LNCaP clone FGC (cell line): ENCODE results near the gene UBE2E2.
A peak's percentile ranks its signal among the peaks of the same experiment; 100 is the strongest.

ENCODE experiments used
- DNase-seq: peaks from one replicate; pipeline ENCODE4 v3.0.0-alpha.2; 2011; ENCODE audit warnings: low read depth
- H3K4me3 ChIP-seq: 2 replicates; pipeline ENCODE4 v1.5.1; 2011; ENCODE audit warnings: mild to moderate bottlenecking, low read depth, low read length, control low read depth
- TF ChIP-seq, protein P1 (sequence below): IDR thresholded peaks from 2 replicates; pipeline ENCODE4 v1.5.1; 2012; ENCODE audit warnings: mild to moderate bottlenecking; ENCODE audit not compliant: control insufficient read depth, insufficient read depth; ENCODE audit errors: extremely low read depth

The UBE2E2 gene

DNA sequence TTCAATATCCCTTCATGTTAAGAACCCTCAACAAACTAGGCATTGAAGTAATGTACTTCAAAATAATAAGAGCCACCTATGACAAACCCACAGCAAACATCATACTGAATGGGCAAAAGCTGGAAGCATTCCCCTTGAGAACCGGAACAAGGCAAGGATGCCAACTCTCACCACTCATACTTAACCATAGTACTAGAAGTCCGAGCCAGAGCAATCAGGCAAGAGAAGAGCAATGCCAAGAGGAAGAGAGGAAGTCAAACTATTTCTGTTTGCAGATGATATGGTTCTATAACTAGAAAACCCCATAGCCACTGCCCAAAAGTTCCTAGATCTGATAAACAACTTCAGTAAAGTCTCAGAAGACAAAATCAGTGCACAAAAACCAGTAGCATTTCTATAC lies 161.9 kb downstream of the UBE2E2 start:
- DNase-seq = peak; percentile 14
- H3K4me3 ChIP-seq = no peak overlapping the region
- TF ChIP-seq, protein P1, sequence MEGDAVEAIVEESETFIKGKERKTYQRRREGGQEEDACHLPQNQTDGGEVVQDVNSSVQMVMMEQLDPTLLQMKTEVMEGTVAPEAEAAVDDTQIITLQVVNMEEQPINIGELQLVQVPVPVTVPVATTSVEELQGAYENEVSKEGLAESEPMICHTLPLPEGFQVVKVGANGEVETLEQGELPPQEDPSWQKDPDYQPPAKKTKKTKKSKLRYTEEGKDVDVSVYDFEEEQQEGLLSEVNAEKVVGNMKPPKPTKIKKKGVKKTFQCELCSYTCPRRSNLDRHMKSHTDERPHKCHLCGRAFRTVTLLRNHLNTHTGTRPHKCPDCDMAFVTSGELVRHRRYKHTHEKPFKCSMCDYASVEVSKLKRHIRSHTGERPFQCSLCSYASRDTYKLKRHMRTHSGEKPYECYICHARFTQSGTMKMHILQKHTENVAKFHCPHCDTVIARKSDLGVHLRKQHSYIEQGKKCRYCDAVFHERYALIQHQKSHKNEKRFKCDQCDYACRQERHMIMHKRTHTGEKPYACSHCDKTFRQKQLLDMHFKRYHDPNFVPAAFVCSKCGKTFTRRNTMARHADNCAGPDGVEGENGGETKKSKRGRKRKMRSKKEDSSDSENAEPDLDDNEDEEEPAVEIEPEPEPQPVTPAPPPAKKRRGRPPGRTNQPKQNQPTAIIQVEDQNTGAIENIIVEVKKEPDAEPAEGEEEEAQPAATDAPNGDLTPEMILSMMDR = no peak

DNA sequence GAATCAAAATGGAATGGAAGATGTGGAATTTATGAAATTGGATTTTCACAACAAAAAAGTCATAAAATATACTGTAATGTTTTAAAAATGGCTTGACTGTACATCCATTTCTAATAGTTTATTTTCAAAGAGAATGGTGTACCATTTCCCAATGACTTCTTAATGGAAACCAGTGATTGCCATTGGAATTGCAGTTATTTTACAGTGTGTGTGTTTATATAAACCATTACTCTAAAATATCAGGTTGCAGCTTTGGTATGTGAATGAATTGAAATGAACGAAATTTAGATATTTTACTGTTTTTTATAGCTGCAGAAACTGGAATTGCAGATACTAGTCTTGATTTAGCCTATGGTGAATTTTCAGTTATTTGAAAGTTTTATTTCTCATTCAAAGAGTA lies 165.6 kb downstream of the UBE2E2 start:
- no peak for DNase-seq
- TF ChIP-seq, protein P1 = no peak
- H3K4me3 ChIP-seq = no peak overlapping the region

DNA sequence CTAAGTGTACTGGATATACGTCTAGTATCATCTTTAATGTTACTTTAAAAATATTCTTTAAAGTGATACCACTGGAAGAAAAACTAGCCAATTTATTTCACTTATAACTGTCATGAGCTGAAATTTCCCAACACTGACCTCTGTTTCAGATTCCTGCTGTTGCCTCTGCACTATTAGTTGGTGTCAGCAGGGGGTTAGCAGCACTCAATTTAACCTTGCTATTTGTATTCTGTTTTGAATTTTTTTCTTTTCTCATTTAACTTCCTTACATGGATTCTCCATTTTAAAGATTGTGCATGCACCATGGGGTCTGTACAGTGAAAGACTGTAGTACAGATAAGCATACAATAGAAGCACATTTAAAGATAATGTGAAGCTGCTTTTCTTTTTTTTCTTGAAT lies 169.2 kb downstream of the UBE2E2 start:
- no peak overlapping the region for H3K4me3 ChIP-seq
- DNase-seq = no peak
- TF ChIP-seq, protein P1 = no peak

DNA sequence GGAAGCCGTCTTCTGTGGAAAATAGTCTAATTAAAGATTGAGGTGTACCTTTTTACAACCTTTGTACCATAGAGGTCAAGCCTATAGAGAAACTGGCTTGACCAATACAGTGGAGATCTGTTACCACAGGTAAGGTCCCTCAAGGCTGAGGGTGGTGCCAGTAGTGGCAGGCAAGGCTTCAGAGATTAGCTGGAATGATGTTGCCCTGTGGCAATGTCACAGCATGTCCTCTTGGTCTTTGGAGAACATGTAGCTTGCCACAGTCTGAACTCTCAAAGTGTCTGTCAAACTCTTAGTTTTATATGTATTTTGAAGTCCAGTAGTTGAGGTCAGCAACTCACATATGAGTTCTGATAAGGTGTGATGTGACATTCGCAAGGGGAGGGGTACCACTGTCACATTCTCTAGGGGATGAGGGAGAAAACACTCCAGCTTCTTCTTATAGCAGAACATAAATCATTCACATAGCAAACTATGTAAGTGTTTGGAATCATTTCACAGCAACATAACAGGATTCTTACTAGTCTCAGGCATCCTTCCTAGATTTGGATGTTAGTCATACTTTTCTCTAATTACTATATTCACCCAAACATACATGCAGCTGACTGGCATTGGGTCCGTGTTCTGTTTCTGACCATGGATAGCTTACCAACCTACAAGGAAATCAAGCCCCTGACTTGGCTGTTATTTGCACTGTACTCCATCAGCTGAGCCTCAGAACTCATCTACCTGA lies 173.6 kb downstream of the UBE2E2 start:
- no peak overlapping the region for H3K4me3 ChIP-seq
- TF ChIP-seq, protein P1 = no peak
- no peak for DNase-seq

DNA sequence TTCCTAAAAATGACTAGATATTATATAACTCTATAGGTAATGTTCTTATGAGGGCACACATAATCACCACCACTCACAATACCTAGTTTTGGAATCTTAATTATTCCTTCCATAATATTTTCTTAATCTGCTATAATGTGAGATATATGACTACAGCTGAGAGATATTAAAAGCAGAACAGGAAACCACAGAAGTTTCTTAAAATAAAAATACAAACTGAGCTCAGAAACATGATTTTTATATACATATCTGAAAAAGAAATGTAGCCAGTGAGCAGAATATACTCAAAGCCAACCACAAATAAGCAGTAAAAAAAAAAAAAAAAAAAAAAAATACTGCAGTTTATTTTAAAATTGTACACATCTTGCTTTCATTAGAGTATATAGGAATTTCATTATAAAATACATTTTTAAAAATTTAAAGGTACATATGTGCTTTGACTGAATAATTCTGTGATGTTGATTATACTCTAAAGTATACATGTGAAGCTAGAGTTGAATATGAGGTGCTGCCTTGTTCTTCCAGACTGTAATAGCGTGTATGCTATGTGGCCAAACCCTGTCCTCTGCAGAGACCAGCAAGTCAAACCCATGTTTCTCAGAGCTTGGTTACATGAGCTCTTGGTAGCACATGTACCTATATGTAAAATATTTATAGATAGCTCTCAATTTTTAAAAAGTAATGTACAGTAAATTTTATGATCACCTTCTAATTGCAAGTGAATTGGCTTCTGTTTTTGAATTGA lies 175.0 kb downstream of the UBE2E2 start:
- H3K4me3 ChIP-seq = no peak overlapping the region
- no peak for DNase-seq
- TF ChIP-seq, protein P1 = no peak

DNA sequence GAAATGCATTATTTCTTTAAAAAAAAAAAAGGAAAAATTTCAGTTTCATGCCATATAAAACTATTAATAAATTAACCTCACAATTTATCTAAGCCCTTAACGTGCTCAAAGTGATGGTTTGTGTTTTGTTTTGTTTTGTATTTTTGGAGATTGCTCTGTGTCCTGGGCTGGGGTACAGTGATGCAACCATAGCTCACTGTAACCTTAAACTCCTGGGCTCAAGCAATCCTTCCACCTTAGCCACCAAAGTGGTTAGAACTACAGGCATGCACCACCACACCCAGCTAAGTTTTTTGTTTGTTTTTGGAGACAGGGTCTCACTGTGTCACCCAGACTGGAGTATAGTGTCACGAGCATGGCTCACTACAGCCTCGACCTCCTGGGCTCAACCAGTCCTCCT lies 180.7 kb downstream of the UBE2E2 start:
- no peak for DNase-seq
- TF ChIP-seq, protein P1 = no peak
- no peak overlapping the region for H3K4me3 ChIP-seq

DNA sequence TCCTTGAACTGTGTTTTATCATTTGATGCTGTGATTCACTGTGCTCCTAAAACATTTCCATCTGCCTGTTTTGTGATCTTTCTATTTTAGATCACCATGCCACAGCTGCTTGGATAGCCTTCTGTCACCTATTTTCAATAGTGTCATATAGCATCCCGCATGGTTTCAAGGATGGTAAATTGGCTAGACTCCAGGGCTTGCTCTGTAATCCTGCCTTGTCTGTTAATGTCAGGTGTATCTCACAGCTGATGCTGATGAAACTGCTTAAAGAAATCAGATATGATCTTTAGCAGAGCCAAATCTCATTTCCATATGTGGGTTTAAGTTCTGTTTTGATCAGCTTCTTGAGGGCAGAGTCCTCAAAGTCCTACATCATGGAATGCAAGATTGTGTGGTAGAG lies 182.2 kb downstream of the UBE2E2 start:
- no peak for DNase-seq
- TF ChIP-seq, protein P1 = no peak
- no peak overlapping the region for H3K4me3 ChIP-seq
